GM21528 (cell line): ENCODE results near the gene VWA8.

ENCODE experiments used
- ATAC-seq: cut with Tn5 transposase; IDR thresholded peaks from one replicate; pipeline ENCODE4 v1.9.1; 2021; ENCODE audit warnings: mild to moderate bottlenecking, moderate library complexity; ENCODE audit not compliant: unreplicated experiment, low FRiP score

VWA8 gene

GRCh38 chr13:41568143-41568971 lies 392.6 kb downstream of the VWA8 start:
- ATAC-seq, result no peak

- ATAC-seq, result no peak
These were observed 393.5 kb downstream of the VWA8 start for GRCh38 chr13:41567363-41567762.

- no peak for ATAC-seq
These were observed 395.1 kb downstream of the VWA8 start for GRCh38 chr13:41565846-41566245.

- no peak for ATAC-seq
These were observed 395.7 kb downstream of the VWA8 start for GRCh38 chr13:41565216-41565615.

- ATAC-seq, result no peak
These were observed 396.9 kb downstream of the VWA8 start for GRCh38 chr13:41563984-41564365.

- ATAC-seq, result no peak
These were observed 397.4 kb downstream of the VWA8 start for GRCh38 chr13:41563341-41563983.

GRCh38 chr13:41562541-41563178 lies 398.2 kb downstream of the VWA8 start:
- no peak for ATAC-seq

GRCh38 chr13:41562083-41562482 lies 398.8 kb downstream of the VWA8 start:
- ATAC-seq, result no peak

GRCh38 chr13:41561170-41561569 lies 399.7 kb downstream of the VWA8 start:
- no peak for ATAC-seq

GRCh38 chr13:41558781-41559560 lies 401.9 kb downstream of the VWA8 start:
- no peak for ATAC-seq

- no peak for ATAC-seq
These were observed 403.2 kb downstream of the VWA8 start for GRCh38 chr13:41557719-41558118.

- ATAC-seq, result peak; percentile 85
These were observed 406.1 kb downstream of the VWA8 start for GRCh38 chr13:41554626-41555386.

GRCh38 chr13:41554180-41554579 lies 406.7 kb downstream of the VWA8 start:
- ATAC-seq, result peak; percentile 22

- no peak for ATAC-seq
These were observed 408.9 kb downstream of the VWA8 start for GRCh38 chr13:41552031-41552430.

- no peak for ATAC-seq
These were observed 410.6 kb downstream of the VWA8 start for GRCh38 chr13:41550276-41550675.

- ATAC-seq, result no peak
These were observed 411.4 kb downstream of the VWA8 start for GRCh38 chr13:41549491-41549890.

- no peak for ATAC-seq
These were observed 412.0 kb downstream of the VWA8 start for GRCh38 chr13:41548910-41549309.

GRCh38 chr13:41548031-41548430 lies 412.9 kb downstream of the VWA8 start:
- ATAC-seq, result no peak

- ATAC-seq, result no peak
These were observed 413.5 kb downstream of the VWA8 start for GRCh38 chr13:41547251-41548000.
